HG02970 (cell line): ENCODE results near the gene CDC14A.

ENCODE experiments used
- ATAC-seq: cut with Tn5 transposase; IDR thresholded peaks from one replicate; pipeline ENCODE4 v1.9.1; 2021; ENCODE audit warnings: mild to moderate bottlenecking, moderate library complexity, moderate number of reproducible peaks; ENCODE audit not compliant: unreplicated experiment, low FRiP score

CDC14A gene

DNA sequence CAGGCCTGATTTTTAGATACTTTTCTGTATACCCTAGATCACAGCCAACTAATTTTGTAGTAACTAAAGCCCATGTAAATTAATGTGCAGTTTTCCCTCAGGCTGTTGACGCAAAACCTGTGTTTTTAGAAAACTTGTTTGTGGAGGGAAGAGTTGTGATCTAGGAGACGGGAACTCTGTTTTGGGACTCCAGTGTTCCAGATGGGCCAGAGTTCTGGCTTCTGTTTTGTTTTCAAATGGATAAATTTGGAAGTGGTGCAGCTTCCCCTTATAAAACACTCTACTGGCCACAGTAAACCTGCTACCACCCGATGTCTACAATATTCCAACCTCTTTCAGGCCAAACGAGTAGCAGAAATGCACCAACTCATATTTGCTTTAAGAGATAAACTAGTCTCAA lies 172.0 kb downstream of the CDC14A start:
- ATAC-seq = no peak

DNA sequence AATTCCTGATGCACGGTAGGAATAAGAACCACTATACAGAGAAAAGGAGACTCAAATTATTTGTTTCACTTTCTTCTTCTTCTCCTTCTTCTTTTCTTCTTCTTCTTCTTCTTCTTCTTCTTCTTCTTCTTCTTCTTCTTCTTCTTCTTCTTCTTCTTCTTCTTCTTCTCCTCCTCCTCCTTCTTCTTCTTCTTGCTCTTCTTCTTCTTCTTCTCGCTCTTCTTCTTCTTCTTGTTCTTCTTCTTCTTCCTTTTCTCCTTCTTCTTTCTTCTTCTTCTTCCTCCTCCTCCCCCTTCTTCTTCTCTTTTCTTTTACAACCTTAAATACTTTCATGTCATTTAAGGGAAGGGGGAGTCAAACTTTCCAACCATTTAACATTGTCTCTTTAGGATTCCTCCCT lies 174.6 kb downstream of the CDC14A start:
- ATAC-seq = no peak

DNA sequence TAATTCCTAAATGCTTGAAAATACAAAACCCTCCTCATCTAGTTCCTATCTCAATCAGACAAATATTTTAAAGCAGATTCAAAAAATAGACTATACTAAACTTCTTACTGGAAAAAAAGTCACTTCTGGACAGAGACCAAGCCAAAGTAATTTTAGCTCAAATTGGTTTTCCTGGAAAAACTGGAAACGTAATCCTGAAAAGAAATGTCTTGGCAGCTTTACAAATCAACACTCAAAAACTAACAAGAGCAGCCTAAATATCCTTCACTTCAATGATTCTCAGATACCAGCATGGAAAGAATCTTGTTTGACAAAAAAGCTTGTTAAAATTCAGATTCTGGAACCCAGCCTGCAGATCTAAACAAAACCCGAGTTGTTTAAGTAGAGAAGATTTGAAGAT lies 176.6 kb downstream of the CDC14A start:
- no peak for ATAC-seq

DNA sequence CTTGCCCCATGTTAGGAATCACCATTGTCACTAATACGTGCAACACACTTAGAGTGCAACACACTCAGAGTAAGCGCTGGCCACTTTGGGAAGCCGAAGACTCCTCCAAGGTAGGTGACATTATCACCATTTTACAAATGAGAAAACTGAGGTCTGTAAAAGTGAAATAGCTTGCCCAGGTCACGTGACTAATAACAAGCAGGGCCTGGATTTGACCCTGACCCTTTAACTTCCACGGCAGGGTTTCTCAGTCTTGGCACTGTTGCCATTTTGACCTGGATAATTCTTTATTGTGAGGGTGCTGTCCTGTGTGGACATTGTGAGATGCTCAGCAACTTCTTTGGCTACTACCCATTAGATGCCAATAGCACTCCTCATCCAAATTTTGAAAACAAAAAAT lies 177.8 kb downstream of the CDC14A start:
- no peak for ATAC-seq

DNA sequence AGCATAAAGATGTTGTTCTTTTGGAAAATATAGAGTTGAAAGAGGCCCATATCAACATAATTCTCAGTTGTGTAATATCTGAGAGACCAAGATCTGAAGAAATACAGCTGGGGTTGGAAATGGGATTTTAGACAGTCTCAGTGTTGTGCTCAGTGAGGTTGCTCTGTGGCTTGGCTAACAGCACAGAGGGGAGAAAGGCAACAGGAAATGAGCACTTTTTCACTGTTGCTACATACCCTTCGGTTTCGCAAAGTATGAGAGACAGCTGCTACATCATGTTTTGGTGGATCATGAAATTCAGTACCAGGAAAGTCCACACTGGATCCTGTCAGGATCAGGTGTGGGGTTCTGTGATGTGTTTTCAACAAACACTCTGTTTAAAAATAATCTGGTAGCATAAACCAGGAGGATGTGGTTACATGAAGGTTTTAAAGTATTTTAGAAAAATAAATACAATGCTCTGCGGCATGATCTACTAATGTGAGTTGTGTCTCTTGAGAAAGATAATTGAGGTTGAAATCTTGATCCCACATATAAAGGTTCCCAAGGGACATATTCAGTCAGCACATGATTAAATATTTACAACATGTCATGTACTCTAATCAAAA lies 178.7 kb downstream of the CDC14A start:
- ATAC-seq = peak; percentile 91

DNA sequence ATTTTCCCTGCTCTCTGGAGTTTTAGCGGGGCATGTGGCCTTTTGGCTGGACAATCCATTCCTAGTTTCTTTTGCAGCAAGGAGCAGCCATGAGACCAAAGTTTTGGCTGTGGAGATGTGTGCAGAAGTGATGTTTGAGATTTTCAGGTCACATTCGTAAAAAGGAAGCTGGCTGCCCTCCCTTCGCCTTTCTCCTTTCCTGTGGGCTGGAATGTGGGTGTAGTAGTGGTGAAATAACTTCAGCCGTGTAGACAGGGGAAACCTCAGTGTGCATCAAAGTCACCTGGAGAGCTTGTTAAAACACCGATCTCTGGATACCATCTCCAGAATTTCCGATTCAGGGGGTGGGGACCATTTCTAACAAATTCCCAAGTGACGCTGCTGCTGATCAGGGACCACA lies 180.3 kb downstream of the CDC14A start:
- no peak for ATAC-seq

DNA sequence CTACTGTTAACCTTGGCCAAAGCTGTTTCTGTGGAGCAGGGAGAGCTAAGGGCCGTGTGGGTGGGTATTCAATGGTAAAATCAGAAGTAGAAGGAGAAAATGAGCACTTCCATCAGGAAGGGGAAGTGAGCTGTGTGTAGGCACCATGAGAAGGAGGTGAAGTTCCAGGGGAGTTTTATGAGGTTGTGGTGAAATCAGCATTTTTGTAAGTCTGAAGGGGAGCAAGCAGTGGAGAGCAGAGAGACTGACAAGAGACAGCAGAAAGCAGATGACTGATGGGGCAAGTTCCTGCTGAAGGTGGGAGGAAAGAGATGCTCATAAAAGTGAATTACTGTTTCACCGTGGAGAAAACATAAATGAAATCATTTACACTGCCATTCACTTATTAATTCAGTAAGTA lies 183.0 kb downstream of the CDC14A start:
- no peak for ATAC-seq

DNA sequence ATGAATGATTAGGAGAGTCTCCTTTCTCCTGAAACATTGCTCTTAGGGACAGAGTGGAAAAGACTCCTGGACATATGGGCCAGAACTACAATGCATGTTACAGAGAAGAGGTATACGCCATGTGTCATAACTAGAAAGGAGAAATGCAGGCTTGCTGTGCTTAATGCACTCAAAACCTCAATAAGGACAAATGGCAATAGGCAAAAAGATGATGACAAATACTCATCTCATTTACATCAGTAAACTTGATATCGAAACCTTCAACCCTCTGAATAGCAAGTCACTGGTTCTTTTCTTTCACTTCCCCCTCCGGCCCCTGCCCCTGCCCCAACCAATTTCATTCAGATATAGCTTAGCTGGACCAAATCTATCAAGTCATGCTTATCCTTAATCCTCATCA lies 183.7 kb downstream of the CDC14A start:
- peak; percentile 88 for ATAC-seq

DNA sequence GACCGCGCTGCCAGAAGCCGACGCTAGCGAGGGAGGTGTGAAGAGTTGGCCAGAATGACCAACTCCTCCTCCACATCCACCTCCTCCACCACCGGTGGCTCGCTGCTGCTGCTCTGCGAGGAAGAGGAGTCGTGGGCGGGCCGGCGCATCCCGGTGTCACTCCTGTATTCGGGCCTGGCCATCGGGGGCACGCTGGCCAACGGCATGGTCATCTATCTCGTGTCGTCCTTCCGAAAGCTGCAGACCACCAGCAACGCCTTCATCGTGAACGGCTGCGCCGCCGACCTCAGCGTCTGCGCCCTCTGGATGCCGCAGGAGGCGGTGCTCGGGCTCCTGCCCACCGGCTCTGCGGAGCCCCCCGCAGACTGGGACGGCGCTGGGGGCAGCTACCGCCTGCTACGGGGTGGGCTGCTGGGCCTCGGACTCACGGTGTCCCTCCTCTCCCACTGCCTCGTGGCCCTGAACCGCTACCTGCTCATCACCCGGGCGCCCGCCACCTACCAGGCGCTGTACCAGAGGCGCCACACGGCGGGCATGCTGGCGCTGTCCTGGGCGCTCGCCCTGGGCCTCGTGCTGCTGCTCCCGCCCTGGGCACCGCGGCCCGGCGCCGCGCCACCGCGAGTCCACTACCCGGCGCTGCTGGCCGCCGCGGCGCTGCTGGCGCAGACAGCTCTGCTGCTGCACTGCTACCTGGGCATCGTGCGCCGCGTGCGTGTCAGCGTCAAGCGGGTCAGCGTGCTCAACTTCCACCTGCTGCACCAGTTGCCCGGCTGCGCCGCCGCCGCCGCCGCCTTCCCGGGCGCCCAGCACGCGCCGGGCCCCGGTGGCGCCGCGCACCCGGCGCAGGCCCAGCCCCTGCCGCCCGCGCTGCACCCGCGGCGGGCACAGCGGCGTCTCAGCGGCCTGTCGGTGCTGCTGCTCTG lies 186.9 kb downstream of the CDC14A start:
- ATAC-seq = no peak

DNA sequence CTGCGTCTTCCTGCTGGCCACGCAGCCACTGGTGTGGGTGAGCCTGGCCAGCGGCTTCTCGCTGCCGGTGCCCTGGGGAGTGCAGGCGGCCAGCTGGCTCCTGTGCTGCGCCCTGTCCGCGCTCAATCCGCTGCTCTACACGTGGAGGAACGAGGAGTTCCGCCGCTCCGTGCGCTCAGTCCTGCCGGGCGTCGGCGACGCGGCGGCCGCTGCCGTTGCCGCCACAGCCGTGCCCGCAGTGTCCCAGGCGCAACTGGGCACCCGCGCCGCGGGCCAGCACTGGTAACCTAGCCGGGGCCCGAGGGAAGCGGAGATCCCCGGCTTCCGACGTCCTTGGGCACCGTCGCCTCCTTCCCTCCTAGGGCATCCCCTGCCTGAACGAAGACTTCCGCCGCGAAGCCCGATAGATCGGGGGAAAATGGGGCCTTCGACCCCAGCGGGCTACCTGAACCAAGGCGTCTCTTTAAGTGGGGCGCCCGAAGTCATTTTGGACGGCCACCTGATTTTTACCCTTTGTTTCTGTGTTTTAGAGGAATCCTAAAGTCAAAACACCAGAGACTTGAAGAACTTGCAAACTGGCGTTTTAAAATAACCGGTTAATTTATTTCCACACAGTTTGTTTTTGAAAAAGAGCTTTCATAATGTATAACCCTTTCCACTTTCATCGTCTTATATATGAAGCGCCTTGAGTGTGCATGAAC lies 187.7 kb downstream of the CDC14A start:
- ATAC-seq = no peak

DNA sequence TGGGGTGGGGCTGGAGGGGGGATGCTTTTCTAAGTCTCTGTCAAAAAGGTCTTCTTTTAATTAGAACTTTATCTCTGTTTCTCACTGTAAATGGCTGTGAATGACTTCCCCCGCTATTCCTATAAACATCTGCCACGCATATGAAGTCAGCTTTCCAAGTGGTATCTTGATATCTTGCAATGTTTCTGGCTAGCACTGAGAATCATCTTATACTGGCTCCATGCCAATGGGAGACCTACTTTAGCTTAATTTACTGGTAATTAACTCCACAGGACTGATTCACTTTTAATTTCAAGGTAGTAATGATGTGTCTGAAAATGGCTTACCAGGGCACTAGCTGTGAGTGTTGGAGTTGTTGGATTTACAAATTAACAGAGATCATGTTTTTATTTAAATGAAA lies 190.0 kb downstream of the CDC14A start:
- no peak for ATAC-seq

DNA sequence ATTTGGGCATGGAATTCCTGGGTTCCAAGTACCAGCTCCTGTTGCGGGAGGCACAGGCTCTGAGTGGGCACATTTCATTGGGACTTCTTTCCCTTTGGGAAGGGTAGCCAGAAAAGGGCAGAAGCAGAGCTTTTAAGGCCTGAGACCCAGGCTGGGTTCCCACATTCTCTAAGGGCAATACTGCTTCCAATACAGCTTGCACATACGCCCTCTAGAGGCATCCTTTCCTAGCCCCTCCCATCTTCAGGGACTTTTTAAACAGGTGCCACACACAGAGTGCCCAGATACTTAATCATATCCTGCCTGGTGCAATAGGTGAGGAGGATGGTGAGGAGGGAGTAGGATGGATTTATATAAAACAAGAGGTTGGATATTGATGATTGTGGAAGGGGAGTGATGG lies 191.3 kb downstream of the CDC14A start:
- ATAC-seq = no peak

DNA sequence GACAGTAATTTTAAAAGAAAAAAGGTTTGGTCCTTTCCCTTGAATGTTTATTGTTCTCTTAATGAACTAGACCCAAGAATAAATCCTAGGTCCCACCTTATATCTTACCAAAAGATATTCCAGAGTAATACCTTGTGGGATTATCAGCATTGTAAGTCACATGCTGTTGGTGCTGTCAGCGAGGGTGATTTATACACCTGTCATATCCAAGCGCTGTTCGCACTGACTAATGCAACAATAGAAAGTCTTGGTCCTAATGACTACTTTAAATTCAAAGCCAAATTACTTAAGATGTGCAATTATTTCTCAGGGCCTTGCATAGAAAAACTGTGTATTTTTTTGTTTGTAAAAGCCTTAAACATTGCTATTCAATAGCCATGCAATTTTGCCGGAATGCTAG lies 192.5 kb downstream of the CDC14A start:
- ATAC-seq = no peak

DNA sequence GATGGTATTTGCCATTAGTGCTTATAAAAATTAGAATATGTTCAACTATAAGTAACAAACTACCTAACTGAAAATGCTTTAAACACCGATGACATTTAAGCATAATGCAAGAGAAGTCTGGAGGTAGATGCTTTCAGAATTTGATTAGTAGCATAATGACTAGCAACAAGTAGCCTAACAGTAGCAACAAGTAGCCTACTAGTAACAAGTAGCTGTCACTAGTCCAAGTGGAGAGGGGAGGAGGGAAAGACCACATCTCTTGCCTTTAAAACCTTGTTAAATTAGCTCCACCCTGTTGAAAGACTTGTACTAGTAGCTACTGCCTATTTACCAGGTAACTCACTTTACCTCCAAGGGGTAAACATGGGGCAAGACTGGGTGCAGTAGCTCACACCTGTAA lies 193.5 kb downstream of the CDC14A start:
- ATAC-seq = no peak

DNA sequence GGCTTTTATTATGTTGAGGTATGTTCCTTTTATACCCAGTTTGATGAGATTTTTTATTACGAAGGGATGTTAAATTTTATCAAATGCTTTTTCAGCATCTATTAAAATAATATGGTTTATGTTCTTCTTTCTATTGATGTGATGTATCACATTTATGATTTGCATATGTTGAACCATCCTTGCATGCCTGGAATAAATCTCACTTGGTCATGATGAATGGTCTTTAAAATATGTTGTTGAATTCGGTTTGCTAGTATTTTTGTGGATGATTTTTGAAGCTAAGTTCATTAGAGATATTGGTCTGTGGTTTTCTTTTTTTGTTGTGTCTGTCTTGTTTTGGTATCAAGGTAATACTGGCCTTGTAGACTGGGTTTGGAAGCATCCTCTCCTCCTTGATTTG lies 199.7 kb downstream of the CDC14A start:
- ATAC-seq = no peak

DNA sequence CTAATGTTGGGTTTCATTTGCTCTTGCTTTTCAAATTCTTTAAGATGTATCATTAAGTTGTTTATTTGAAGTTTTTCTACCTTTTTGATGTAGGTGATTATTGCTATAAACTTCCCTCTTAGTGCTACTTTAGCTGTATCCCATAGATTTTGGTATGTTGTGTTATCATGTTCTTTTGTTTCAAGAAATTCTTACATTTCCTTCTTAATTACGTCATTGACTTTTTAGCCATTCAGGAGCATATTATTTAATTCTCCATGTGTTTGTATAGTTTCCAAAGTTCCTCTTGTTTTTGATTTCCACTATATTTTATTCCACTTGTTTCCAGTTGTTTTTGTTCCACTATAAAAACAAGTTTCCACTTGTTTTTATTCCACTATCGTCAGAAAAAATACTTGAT lies 200.6 kb downstream of the CDC14A start:
- no peak for ATAC-seq

DNA sequence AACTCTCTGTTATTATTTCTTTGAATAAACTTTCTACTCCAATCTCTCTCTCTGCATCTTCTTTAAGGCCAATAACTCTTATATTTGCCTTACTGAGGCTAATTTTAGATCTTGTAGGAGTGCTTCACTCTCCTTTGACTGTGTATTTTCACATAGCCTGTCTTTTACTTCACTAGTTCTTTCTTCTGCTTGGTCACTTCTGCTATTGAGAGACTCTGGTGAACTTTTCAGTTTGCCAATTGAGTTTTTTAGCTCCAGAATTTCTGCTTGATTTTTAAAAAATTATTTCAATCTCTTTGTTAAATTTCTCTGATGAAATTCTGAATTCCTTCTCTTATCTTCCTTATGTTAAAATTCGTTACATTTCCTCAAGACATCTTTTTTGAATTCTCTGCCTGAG lies 203.9 kb downstream of the CDC14A start:
- ATAC-seq = no peak

DNA sequence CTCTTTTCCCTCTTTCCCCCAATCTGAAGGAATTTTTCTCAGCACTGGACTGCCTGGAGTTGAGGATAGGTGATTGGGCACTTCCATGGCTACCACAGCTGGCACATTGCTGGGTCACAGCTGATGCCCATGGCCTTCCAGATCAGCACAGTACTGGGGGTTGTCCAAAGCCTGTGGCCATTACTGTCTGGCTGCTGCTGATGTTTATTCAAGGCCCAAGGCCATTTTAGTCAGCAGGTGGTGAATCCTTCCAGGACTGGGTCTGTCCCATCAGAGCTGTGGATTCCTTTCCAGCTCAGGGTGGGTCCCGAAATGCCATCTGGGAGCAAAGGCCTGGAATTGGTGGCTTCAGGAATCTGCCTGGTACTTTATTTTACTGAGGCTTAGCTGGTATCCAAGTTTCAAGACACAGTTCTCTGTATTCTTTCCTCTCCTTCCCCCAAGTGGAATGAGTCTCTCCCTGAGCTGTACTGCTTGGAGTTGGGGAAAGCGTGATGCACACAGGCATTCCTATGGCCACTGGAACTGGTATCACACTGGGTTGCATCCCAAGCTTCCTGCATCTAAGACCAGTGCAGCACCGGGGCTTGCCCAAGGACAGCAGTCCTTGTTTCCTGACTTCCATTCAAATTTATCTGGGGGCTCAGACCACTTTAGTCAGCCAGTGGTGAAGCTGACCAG lies 204.8 kb downstream of the CDC14A start:
- ATAC-seq = no peak

DNA sequence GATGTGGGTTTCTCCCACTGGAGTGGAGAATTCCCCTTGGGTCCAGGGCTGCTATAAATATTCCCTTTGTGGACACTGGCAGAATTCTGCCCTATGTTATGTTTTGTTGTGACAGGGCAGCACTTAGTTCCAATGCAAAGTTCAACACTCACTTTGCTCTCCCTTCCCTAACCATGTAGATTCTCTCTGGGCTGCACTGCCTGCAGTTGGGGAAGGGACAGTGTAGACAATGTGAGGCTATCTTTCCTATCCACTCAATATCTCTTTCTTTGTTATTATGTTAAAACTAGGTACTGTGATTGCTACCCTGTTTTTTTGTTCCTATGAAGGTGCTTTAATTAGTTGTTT lies 205.3 kb downstream of the CDC14A start:
- ATAC-seq = no peak

DNA sequence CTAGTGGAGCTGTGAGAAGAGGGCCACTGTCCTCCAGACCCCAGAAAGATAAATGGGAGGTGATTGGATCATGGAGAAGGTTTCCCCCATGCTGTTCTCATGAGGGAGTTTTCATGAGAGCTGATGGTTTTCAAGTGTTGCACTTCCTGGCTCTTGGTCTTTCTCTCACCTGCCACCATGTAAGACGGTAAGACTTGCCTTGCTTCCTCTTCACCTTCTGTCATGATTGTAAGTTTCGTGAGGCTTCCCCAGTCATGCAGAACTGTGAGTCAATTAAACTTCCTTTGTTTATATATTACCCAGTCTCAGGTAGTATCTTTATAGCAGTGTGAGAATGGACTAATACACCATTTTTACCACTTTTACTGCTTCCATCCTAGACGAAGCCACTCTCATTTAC lies 213.2 kb downstream of the CDC14A start:
- no peak for ATAC-seq
